ENCODE measurements around the gene LBHD1.
"Not testable (repeated sequence)": the region's sequence is repeated elsewhere in the genome, so short reads cannot be mapped to it uniquely, and the experiment has no call there.

LBHD1 gene

DNA sequence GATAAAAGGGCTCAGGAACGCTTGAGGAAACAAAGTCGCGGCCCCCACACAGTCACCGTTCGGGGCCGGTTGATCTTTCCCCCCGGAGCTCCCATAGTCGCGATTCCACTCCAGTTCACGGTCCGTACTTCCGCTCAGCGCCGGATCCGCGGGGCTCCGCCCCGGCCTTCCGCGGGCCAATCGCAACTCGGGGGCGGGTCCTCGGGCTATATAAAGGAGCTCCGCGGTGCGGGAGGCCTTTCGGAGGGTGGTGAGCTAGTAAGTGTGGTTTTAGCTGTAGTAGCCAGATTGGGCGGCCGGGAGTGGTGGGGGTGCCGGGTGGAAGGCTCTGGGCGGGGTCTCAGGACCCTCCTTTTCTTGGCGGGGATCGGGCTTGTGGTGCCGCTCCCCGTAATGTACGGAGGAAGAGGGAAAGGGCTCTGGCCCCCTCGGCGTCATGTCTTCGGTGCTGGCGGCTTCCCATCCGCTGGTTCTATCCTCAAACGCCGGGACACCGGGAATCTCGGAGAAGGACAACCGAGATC, 6.9 kb downstream of the LBHD1 start, which contains the start of the genes C11orf98 and CSKMT:
C11orf98 (minus strand) TSS at position 136 of the 524 bp plus-strand sequence; CDS start at position 95, 41 bp downstream.
CSKMT (plus strand) TSS at position 238 of the 524 bp plus-strand sequence. CDS start 568 bp downstream, outside the sequence.
- Mint-ChIP-seq H3K4me3 (peak within 1 kb of the TSS; percentile 98), H3K9me3 (no peaks in the 10 kb centered on the region), H3K27ac (peak within 1 kb of the TSS; percentile 91), H3K4me1 (ENCODE audit: low read depth) (peaks cover 24% of the 10 kb centered on the region), H3K36me3 (ENCODE audit: low read depth) (peaks cover 41% of the 10 kb centered on the region), H3K27me3 (ENCODE audit: low read depth) (no peaks in the 10 kb centered on the region)
- peak; percentile 96 for DNase-seq (ENCODE audit: low spot score)

DNA sequence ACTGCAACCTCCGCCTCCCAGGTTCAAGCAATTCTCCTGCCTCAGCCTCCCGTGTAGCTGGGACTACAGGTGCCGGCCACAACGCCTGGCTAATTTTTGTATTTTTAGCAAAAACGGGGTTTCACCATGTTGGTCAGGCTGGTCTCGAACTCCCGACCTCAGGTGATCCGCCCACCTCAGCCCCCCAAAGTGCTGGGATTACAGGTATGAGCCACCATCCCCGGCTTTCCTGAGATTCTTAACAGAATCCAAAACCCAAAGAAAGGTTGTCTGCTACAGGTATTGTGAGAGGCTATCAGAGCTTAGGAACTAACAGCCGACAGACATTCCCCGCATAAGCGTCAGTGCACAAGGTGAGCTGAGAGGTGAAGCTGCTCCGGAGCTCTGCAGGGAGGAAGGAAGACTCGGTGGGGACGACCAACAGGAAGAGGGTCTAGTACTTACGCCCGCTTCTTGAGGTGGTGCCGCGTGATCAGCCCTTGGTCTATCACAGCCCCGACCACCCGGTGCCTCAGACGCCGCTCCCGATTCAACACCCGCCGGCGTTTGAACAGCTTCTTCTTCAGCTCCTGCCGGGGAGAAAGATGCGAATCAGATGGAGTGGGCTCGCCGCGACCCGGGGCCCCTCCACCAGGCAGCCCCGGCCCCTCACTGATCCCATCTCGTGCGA, 7.5 kb downstream of the LBHD1 start:
- Mint-ChIP-seq H3K27ac (peak overlapping the region; percentile 91), H3K4me3 (peak overlapping the region; percentile 98), H3K36me3 (ENCODE audit: low read depth) (peaks cover 41% of the 10 kb centered on the region), H3K9me3 (no peaks in the 10 kb centered on the region), H3K27me3 (ENCODE audit: low read depth) (no peaks in the 10 kb centered on the region), H3K4me1 (ENCODE audit: low read depth) (peaks cover 20% of the 10 kb centered on the region)
- DNase-seq (ENCODE audit: low spot score): no peak

DNA sequence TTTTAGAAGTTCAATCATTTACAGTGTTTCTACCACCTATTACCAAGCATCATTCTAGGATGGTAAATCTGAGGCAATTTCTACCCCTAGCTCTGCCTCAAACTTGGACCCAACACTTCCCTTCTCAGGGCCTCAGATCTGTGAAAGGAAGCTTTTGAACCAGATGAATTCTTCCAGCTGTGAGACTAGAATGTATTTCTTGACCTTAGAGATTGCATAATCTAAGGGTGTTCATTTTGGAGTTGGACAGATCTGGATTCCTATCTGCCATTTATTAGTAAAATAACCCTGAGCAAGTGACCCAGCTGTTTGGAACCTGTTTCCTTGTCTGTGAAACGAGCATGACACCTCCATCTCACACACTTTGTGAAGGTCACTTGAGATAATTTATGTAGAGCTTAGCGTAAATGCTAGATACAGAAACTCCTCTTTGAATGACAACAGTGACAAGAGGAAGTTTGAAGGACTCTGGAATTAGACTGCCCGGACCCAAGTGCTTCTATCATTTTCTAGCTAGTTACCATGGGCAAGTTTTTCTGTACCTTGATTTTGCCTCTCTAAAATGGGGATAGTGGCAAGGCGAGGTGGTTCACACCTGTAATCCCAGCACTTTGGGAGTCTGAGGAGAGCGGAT, 15.2 kb downstream of the LBHD1 start:
- peaks cover 6% of the 10 kb centered on the region for H3K36me3 Mint-ChIP-seq (ENCODE audit: low read depth)
- H3K27ac Mint-ChIP-seq: no peak overlapping the region
- H3K9me3 Mint-ChIP-seq: no peaks in the 10 kb centered on the region
- H3K4me3 Mint-ChIP-seq: no peak overlapping the region
- H3K4me1 Mint-ChIP-seq (ENCODE audit: low read depth): peaks cover 15% of the 10 kb centered on the region
- no peaks in the 10 kb centered on the region for H3K27me3 Mint-ChIP-seq (ENCODE audit: low read depth)
- DNase-seq (ENCODE audit: low spot score): no peak

DNA sequence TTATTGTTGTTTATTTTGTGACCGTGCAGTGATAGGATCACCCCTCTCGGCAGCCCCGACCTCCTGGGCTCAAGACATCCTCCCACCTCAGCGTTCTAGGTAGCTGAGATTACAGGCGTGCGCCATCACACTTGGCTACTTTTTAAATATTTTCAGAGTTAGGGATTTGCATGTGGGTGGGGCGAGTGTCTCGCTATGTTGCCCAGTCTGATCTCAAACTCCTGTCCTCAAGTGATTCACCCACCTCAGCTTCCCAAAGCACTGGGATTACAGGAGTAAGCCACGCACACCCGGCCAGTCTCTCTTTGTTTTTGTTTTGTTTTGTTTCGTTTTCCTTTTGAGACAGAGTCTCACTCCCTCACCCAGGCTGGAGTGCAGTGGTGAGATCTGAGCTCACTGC, 17.8 kb downstream of the LBHD1 start:
- peak overlapping the region; percentile 46 for H3K4me3 Mint-ChIP-seq
- H3K27me3 Mint-ChIP-seq (ENCODE audit: low read depth): no peaks in the 10 kb centered on the region
- H3K4me1 Mint-ChIP-seq (ENCODE audit: low read depth): peaks cover 14% of the 10 kb centered on the region
- H3K27ac Mint-ChIP-seq: no peak overlapping the region
- no peaks in the 10 kb centered on the region for H3K9me3 Mint-ChIP-seq
- no peak for DNase-seq (ENCODE audit: low spot score)
- H3K36me3 Mint-ChIP-seq (ENCODE audit: low read depth): peaks cover 11% of the 10 kb centered on the region

DNA sequence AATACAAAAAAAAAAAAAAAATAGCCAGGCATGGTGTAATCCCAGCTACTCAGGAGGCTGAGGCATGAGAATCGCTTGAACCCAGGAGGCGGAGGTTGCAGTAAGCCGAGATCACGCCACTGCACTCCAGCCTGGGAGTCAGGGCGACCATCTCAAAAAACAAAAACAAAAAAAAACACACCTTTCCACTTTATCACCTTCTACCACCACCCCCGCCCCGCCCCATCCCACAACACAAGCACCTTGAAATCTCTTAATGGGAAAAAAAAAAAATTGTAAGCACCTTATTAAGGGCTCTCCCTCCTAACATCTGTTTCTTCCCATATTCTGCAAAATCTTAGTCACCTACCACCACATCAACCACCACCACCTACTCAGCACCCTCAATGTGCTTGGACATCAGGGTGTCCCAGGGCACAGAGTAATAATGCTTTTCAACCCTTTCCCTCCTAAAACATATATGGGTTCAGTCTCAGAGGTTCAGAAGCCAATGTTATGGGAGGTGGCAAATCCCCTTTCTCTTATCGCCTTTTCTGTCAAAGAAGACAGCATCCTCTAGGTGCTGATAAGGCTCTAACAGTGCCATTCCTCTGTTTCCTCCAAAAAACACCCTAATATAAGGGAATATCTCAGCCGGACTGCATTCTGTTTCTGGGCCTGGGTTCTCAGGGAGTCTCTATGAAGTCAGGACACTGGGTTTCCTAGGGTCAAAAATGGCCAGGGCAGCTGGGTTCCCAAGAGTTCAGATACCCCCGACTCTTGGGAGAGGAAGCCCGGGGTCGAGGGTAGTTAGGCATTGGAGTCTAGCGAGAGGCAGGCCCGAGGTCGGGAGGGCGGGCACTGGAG, 19.7 kb downstream of the LBHD1 start:
- Mint-ChIP-seq H3K36me3 (ENCODE audit: low read depth) (peaks cover 15% of the 10 kb centered on the region), H3K27ac (peak overlapping the region; percentile 95), H3K4me1 (ENCODE audit: low read depth) (peaks cover 14% of the 10 kb centered on the region), H3K4me3 (peak overlapping the region; percentile 95), H3K27me3 (ENCODE audit: low read depth) (no peaks in the 10 kb centered on the region), H3K9me3 (no peaks in the 10 kb centered on the region)
- DNase-seq (ENCODE audit: low spot score): no peak

DNA sequence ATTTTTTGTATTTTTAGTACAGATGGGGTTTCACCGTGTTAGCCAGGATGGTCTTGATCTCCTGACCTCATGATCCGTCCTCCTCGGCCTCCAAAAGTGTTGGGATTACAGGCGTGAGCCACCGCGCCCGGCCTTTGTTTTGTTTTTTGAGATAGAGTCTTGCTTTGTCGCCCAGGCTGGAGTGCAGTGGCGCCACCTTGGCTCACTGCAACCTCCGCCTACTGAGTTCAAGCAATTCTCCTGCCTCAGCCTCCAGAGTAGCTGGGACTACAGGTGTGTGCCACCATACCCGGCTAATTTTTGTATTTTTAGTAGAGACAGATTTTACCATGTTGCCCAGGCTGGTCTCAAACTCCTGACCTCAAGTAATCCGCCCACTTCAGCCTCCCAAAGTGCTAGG, 21.8 kb downstream of the LBHD1 start:
- not testable (repeated sequence) for H3K27me3 Mint-ChIP-seq (ENCODE audit: low read depth); H3K27ac Mint-ChIP-seq; H3K4me3 Mint-ChIP-seq; H3K9me3 Mint-ChIP-seq; DNase-seq (ENCODE audit: low spot score)
- Mint-ChIP-seq H3K36me3 (ENCODE audit: low read depth) (peaks cover 26% of the 10 kb centered on the region), H3K4me1 (ENCODE audit: low read depth) (peaks cover 18% of the 10 kb centered on the region)

DNA sequence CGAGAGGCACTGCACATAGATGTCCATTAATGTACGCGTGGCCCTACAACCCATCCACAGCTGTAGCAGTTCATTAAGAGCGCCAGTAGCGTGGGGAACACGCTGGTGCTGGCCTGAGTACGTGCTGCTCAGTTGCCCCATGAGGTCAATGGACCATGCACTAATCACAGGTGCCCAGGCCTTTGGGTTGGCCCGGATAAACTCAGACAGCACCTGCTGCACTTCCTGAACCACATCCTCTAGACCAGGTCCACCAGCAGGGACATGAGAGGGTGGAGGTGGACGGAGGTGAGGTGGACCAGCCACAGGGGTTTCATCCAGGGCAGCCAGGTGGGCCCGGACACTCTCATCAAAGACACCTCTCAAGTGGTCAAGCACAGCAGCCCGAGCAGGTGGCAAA, 22.6 kb downstream of the LBHD1 start:
- no peak overlapping the region for H3K4me3 Mint-ChIP-seq
- peaks cover 29% of the 10 kb centered on the region for H3K36me3 Mint-ChIP-seq (ENCODE audit: low read depth)
- H3K27ac Mint-ChIP-seq: no peak overlapping the region
- H3K4me1 Mint-ChIP-seq (ENCODE audit: low read depth): peaks cover 19% of the 10 kb centered on the region
- DNase-seq (ENCODE audit: low spot score): no peak
- no peaks in the 10 kb centered on the region for H3K9me3 Mint-ChIP-seq
- H3K27me3 Mint-ChIP-seq (ENCODE audit: low read depth): no peaks in the 10 kb centered on the region

DNA sequence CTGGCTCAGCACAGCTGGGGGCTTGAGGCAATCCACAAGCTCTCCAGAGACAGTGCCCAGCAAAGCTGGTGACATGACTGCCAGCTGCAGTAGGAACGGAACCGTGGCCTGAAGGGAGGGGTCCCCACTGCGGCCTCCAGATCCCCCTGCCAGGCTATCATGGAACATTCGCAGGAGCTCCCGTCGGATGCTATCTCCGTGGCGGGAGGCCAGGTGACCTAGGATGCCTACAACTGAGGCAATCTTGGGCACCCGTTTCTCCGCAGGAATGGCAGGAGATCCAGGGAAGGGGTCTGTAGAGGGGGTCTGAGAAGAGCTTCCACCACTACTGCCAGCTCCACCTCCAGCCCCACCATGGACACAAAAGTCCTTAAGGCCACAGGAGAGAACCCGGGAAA, 23.1 kb downstream of the LBHD1 start:
- peaks cover 33% of the 10 kb centered on the region for H3K36me3 Mint-ChIP-seq (ENCODE audit: low read depth)
- H3K27me3 Mint-ChIP-seq (ENCODE audit: low read depth): no peaks in the 10 kb centered on the region
- no peaks in the 10 kb centered on the region for H3K9me3 Mint-ChIP-seq
- no peak overlapping the region for H3K27ac Mint-ChIP-seq
- no peak overlapping the region for H3K4me3 Mint-ChIP-seq
- DNase-seq (ENCODE audit: low spot score): no peak
- peaks cover 17% of the 10 kb centered on the region for H3K4me1 Mint-ChIP-seq (ENCODE audit: low read depth)

DNA sequence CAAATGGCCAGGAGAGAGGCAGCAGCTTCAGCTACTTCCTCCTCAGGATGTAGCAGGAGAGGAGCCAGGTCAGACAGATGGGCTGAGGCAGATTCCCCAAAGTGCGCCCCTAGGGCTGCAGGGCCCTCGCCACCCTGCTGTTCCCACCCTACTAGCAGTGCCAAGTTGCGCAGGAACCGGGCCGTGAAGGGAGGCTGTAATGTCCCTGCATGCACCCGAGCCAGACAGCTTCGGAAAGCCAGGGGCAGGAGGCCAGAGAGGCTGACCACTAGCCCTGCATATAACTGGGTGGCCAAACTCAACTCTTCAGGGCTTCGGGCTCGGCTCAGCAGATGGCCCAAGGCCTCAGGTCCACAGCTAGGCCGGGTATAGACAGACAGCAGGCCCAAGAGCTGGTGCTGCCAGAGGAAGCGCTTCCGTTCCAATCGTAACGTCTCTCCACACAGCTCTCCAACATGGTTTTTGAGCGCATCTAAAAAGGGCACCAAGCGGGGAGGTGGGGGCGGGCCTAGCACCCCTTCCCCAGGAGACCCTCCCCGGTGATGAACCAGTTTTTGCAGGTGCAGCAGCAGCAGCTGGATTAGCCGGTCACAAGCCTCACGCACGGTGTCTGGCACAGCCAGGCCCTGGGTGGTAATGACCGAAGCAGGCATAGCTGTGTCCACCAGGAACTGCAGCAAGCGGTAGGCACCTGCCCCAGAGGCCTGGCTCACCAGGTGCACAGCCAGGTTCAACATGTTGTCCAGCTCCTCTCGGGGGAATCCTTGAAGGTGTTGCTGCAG, 23.7 kb downstream of the LBHD1 start:
- DNase-seq (ENCODE audit: low spot score): no peak
- Mint-ChIP-seq H3K9me3 (no peaks in the 10 kb centered on the region), H3K36me3 (ENCODE audit: low read depth) (peaks cover 32% of the 10 kb centered on the region), H3K27me3 (ENCODE audit: low read depth) (no peaks in the 10 kb centered on the region), H3K4me1 (ENCODE audit: low read depth) (peaks cover 14% of the 10 kb centered on the region), H3K27ac (no peak overlapping the region), H3K4me3 (no peak overlapping the region)

DNA sequence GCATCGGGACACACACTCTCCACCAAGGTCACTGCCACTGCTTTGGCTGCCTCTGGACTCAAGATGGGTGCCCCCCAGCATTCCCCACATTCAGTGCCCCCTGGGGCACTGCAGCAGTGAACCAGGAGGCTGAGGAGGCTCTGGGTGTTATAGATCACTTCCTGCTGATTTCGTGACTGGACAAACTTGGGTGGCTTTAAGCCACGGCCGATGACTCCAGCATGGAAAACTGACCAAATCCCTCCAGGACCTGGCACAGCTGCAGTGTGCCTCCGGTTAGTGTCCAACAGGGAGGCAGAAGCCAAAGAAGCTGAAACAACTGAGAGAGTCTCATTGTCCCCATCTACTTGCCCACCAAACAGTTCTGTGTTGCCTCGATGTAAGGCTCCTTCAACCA, 24.5 kb downstream of the LBHD1 start:
- Mint-ChIP-seq H3K9me3 (no peaks in the 10 kb centered on the region), H3K4me1 (ENCODE audit: low read depth) (peaks cover 15% of the 10 kb centered on the region), H3K4me3 (no peak overlapping the region), H3K27ac (no peak overlapping the region), H3K27me3 (ENCODE audit: low read depth) (no peaks in the 10 kb centered on the region), H3K36me3 (ENCODE audit: low read depth) (peaks cover 34% of the 10 kb centered on the region)
- DNase-seq (ENCODE audit: low spot score): no peak

DNA sequence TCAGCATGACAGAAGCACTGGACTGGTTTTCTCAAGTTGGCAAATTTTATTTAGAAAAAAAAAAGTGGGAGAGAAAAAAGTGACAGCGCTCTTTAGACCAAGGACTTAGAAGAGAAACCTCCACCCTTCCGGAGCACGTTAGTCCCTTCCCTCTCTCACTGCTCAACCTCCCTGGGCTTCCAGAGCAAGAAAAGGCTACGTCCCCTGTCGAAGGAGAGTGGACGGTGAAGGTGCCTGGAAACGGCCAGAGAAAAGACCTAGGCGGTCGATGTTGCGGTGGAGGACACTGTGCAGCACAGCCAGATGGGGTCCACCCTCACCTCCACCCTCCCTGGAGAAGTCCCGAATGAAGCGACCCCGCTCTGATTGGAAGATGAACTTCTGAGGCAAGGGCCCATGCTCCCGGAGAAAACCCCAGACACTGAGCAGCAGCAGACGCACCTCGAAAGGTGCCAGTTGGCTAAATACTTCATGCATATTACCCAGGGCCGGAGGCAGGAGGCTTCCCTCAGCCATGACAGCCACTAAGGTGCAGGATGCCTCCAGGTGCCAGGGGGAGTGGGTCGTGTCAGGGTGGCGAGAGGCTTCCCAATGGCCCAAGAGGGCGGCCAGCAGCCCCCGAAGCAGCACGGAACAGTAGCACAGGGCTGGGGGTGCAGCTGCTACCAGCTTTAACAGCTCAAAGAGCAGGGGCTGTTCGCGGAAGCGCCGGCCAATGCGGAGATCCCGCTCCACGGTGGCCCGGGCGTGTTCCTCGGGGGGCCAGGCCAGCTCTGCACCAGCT, 25.1 kb downstream of the LBHD1 start:
- no peaks in the 10 kb centered on the region for H3K27me3 Mint-ChIP-seq (ENCODE audit: low read depth)
- H3K36me3 Mint-ChIP-seq (ENCODE audit: low read depth): peaks cover 33% of the 10 kb centered on the region
- no peaks in the 10 kb centered on the region for H3K9me3 Mint-ChIP-seq
- peaks cover 13% of the 10 kb centered on the region for H3K4me1 Mint-ChIP-seq (ENCODE audit: low read depth)
- H3K4me3 Mint-ChIP-seq: peak overlapping the region; percentile 99
- no peak for DNase-seq (ENCODE audit: low spot score)
- H3K27ac Mint-ChIP-seq: peak overlapping the region; percentile 97

DNA sequence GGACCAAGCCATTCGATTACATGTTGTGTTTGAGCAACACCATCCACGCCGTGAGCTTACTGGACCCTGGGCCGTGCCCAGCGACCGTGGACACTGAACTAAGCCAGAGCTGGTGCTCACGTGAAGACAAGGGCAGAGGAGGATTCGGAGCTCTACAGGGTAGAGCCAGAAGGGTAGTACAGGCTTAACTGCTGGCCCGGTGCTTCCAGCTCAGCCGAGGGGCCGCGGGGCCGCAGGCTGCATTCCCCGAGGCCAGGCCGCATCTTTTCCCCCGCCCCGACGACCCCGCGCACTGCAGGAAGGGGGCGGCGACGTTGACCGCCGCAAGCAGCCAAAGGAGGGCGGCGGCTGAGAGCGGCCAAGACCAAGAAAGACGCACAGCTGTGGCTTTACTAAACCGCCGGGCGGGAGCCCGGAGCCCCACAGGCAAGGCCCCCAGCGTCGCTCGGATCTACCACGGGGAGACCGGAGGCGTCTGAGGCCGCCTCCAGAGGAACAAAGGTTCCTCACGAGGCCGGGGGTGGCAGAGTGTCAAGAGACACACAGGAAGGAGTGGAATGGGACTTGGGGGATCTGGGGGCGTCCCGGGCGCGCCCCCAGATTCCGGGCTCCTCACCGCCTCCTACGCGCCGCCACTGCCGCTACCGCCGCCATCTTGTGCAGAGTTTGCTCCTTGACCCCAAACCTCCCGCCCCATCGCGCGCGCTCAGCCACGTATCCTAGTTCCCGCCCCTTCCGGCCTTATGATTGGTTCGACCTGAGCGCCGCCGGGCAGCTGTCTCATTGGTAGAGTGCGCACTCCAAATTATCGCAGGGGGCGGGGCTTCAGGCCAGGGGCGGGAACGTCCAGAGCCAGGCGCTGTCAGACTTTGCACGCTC, 25.9 kb downstream of the LBHD1 start, which contains the start of gene GANAB:
GANAB (minus strand) TSS at position 668 of the 879 bp plus-strand sequence; CDS start at position 654, 14 bp downstream.
- Mint-ChIP-seq H3K9me3 (no peaks in the 10 kb centered on the region), H3K4me3 (peak within 1 kb of the TSS; percentile 99), H3K4me1 (ENCODE audit: low read depth) (peaks cover 18% of the 10 kb centered on the region), H3K36me3 (ENCODE audit: low read depth) (peaks cover 33% of the 10 kb centered on the region), H3K27ac (peak within 1 kb of the TSS; percentile 97), H3K27me3 (ENCODE audit: low read depth) (no peaks in the 10 kb centered on the region)
- peak; percentile 99 for DNase-seq (ENCODE audit: low spot score)

Data from T-helper 2 cell treated with Interferon-gamma antibody and Interleukin-4, amounts not matched to agents 5 μg/mL and 100 μg/mL, for 36 hours (primary cell).